ENCODE measurements around the gene KIF22. TPM values are rescaled to one million over a fixed set of nuclear protein-coding genes. Genes with fewer than 3 reads are reported as not detected.
A peak's percentile ranks its signal among the peaks of the same experiment; 100 is the strongest.
"Not testable (repeated sequence)": the region's sequence is repeated elsewhere in the genome, so short reads cannot be mapped to it uniquely, and the experiment has no call there.

KIF22 gene
- total and polyA plus RNA-seq, 8 donors = 11.1 to 229 (median 51.6) TPM

DNA sequence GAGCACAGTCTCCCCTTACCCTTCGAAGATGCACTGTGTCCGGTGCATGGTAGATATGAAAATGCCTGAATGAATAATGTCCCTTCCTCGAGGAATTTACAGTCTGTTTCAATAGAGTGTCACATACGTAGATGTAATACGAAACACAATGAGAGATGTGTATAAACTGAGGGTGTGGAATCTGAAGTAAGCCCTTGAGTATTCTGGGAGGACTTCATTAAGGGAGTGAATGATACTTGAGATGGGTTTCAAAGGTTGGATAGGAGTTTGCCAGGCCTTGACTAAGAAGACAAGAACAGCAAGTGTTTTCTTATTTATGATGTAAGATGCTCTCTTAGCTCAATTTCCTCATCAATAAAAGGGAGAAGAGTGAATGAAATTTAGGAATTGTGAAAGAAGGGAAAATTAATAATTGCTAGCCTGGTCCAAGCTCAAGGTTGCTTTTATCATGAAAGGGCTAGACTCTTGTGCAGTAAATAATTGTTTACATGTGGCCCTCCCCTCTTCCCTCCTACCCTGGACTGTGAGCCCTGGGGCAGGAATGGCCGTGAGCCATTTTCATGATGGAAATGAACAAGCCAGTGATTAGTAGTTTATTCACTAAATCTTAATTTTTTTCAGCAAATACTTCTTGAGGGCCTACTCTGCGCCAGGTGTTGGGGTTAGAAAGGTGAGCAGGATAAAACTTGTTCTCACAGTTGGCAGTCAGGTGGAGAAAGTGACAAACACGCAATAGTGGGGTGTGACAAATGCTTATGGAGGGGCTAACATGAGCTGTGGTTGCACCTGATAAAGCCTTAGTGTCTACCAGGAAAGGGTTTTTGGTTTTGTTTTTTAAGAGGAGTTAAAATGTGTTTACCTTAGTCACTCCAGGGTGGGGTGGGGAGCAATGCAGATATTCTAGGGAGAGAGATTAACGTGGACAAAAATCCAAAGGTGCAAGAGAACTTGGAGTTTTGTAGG lies 1.6 kb downstream of the KIF22 start:
- H3K4me3 ChIP-seq = peak overlapping the region in 3 of 4 donors; percentile 67 to 92 (median 82)
- TF ChIP-seq, protein P1, sequence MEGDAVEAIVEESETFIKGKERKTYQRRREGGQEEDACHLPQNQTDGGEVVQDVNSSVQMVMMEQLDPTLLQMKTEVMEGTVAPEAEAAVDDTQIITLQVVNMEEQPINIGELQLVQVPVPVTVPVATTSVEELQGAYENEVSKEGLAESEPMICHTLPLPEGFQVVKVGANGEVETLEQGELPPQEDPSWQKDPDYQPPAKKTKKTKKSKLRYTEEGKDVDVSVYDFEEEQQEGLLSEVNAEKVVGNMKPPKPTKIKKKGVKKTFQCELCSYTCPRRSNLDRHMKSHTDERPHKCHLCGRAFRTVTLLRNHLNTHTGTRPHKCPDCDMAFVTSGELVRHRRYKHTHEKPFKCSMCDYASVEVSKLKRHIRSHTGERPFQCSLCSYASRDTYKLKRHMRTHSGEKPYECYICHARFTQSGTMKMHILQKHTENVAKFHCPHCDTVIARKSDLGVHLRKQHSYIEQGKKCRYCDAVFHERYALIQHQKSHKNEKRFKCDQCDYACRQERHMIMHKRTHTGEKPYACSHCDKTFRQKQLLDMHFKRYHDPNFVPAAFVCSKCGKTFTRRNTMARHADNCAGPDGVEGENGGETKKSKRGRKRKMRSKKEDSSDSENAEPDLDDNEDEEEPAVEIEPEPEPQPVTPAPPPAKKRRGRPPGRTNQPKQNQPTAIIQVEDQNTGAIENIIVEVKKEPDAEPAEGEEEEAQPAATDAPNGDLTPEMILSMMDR (IDR thresholded peaks at IDR 0.05) = no peak
- TF ChIP-seq EP300 (IDR thresholded peaks at IDR 0.05) = no peak
- TF ChIP-seq POLR2AphosphoS5 (IDR thresholded peaks at IDR 0.05) = no peak
- no peak for TF ChIP-seq POLR2A (IDR thresholded peaks at IDR 0.05)
- no peak overlapping the region for H3K27ac ChIP-seq
- DNase-seq = no peak
- no peaks in the 10 kb centered on the region for H3K27me3 ChIP-seq
- 54 to 73% (median 61%) methylated on average over 9 of the region's 9 CpGs for WGBS, 5 donors
- intact Hi-C loops (cut with DNase I; ENCODE audit: low total_unique reads) = no loop called here
- peaks cover 4 to 31% (median 23%) of the 10 kb centered on the region in 4 donors for H3K4me1 ChIP-seq
- H3K36me3 ChIP-seq = peaks cover 0 to 9% (median 6%) of the 10 kb centered on the region in 4 donors
- no peaks in the 10 kb centered on the region for H3K9me3 ChIP-seq

DNA sequence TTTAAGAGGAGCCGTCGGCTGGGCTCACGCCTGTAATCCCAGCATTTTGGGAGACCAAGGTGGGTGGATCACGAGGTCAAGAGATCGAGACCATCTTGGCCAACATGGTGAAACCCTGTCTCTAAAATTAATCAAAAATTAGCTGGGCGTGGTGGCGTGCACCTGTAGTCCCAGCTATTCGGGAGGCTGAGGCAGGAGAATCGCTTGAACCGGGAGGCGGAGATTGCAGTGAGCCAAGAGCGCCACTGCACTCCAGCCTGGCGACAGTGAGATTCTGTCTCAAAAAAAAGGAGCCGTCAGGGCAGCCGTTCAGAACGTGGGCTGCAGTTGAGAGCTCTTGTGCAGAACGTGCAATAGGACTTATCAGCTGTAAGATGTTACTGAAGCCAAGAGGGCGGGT lies 2.6 kb downstream of the KIF22 start:
- H3K27me3 ChIP-seq; H3K4me3 ChIP-seq; H3K27ac ChIP-seq; intact Hi-C loops (cut with DNase I; ENCODE audit: low total_unique reads); H3K9me3 ChIP-seq; DNase-seq: not testable (repeated sequence)
- 88 to 92% (median 91%) methylated on average over 18 of the region's 18 CpGs for WGBS, 5 donors
- peaks cover under 1 to 19% (median 16%) of the 10 kb centered on the region in 4 donors for H3K36me3 ChIP-seq
- H3K4me1 ChIP-seq = peaks cover 4 to 31% (median 23%) of the 10 kb centered on the region in 4 donors

DNA sequence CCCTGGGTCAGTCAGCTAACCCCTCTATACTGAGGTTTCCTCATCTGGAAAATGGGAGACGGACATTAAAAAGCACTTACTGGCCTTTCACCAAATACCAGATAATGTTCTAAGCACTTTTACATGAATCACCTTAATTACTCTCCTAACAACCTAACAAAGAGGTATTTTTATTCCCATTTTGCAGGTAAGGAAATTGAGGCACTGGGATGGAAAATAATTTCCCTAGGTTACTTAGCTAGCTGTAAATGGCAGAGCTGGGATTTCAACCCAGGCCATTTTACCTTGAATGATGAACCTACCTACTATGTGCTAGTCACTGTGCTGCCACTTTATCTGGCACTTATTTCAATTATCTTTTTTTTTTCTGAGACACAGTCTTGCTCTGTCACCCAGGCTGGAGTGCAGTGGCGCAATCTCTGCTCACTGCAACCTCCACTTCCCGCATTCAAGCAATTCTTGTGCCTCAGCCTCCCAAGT lies 3.7 kb downstream of the KIF22 start:
- Histone ChIP-seq H3K4me3 (no peak overlapping the region), H3K36me3 (peaks cover 11 to 30% (median 27%) of the 10 kb centered on the region in 4 donors), H3K27ac (no peak overlapping the region), H3K9me3 (no peaks in the 10 kb centered on the region), H3K4me1 (peaks cover 4 to 31% (median 23%) of the 10 kb centered on the region in 4 donors), H3K27me3 (no peaks in the 10 kb centered on the region)
- intact Hi-C loops (cut with DNase I; ENCODE audit: low total_unique reads) = no loop called here
- 94 to 100% (median 98%) methylated on average over 3 of the region's 3 CpGs for WGBS, 5 donors
- no peak for TF ChIP-seq EP300 (IDR thresholded peaks at IDR 0.05)
- TF ChIP-seq, protein P1 (IDR thresholded peaks at IDR 0.05) = no peak
- no peak for TF ChIP-seq POLR2A (IDR thresholded peaks at IDR 0.05)
- no peak for TF ChIP-seq POLR2AphosphoS5 (IDR thresholded peaks at IDR 0.05)
- DNase-seq = no peak

DNA sequence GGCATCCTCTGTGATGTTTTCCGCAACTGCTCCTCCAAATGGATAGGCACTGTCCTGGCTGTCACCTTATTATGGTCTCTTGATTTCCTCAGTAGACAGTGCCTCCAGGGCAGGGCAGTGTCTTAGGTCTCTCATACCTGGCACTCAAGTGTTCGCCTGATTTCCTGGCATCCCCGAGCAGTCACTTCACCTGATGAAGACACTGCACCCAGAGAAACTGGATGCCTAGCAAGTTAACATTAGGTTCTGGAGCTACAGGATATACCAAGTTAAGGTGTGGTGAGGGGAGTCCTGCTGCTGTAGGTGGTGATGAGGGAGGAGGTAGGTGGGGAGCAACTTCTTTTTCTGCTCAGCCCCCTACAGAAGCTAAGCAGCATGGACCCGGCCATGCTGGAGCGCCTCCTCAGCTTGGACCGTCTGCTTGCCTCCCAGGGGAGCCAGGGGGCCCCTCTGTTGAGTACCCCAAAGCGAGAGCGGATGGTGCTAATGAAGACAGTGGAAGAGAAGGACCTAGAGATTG lies 11.9 kb downstream of the KIF22 start:
- no peak for TF ChIP-seq POLR2A (IDR thresholded peaks at IDR 0.05)
- TF ChIP-seq, protein P1 (IDR thresholded peaks at IDR 0.05) = no peak
- TF ChIP-seq POLR2AphosphoS5 (IDR thresholded peaks at IDR 0.05) = no peak
- no peak for TF ChIP-seq EP300 (IDR thresholded peaks at IDR 0.05)
- peaks cover 12 to 18% (median 17%) of the 10 kb centered on the region in 4 donors for H3K4me1 ChIP-seq
- 92 to 97% (median 96%) methylated on average over 8 of the region's 8 CpGs for WGBS, 5 donors
- no peaks in the 10 kb centered on the region for H3K27me3 ChIP-seq
- no peak for DNase-seq
- H3K4me3 ChIP-seq = no peak overlapping the region
- peak overlapping the region in 1 of 5 donors; percentile 96 for H3K27ac ChIP-seq
- H3K9me3 ChIP-seq = no peaks in the 10 kb centered on the region
- H3K36me3 ChIP-seq = peaks cover 22 to 54% (median 34%) of the 10 kb centered on the region in 4 donors
- intact Hi-C loops (cut with DNase I; ENCODE audit: low total_unique reads) = no loop called here
